GM23338 (cell line): ENCODE results near the gene GOLGA1. TPM values are rescaled to one million over a fixed set of nuclear protein-coding genes. Genes with fewer than 3 reads are reported as not detected.
A peak's percentile ranks its signal among the peaks of the same experiment; 100 is the strongest.

ENCODE experiments used
- ATAC-seq: fragments of 200-7000 bp; cut with Tn5 transposase; 3 replicates; pipeline ENCODE4 v1.9.1; 2020
- DNase-seq: peaks from one replicate; pipeline ENCODE4 v3.0.0-alpha.2; 2015; ENCODE audit warnings: low spot score
- H2AFZ ChIP-seq: fragments of 200-600 bp; sonication (generic); 2 replicates; pipeline ENCODE4 v1.8.0; 2016; ENCODE audit warnings: antibody characterized with exemption, mild to moderate bottlenecking, moderate library complexity
- H3F3A ChIP-seq: fragments of 200-600 bp; sonication (generic); replicated peaks from 2 replicates; pipeline ENCODE4 v1.8.0; 2017; ENCODE audit warnings: antibody characterized with exemption, mixed run types, low read depth
- H3K27ac ChIP-seq: fragments of 200-600 bp; sonication (generic); 2 replicates; pipeline ENCODE4 v1.6.1; 2016; ENCODE audit warnings: low read depth
- H3K27me3 ChIP-seq: fragments of 200-600 bp; sonication (generic); 2 replicates; pipeline ENCODE4 v1.8.0; 2016; ENCODE audit warnings: mild to moderate bottlenecking, mixed run types, moderate library complexity; ENCODE audit not compliant: insufficient read depth
- H3K36me3 ChIP-seq: fragments of 200-600 bp; sonication (generic); 2 replicates; pipeline ENCODE4 v1.8.0; 2016; ENCODE audit warnings: mild to moderate bottlenecking; ENCODE audit not compliant: insufficient read depth
- H3K4me1 ChIP-seq: fragments of 200-600 bp; sonication (generic); 2 replicates; pipeline ENCODE4 v1.8.0; 2016; ENCODE audit warnings: mild to moderate bottlenecking, moderate library complexity; ENCODE audit not compliant: insufficient read depth
- H3K4me2 ChIP-seq: fragments of 200-600 bp; sonication (generic); 2 replicates; pipeline ENCODE4 v1.7.1; 2017; ENCODE audit warnings: mixed run types
- H3K4me3 ChIP-seq: fragments of 200-600 bp; sonication (generic); 2 replicates; pipeline ENCODE4 v1.6.1; 2016; ENCODE audit warnings: mixed run types
- H3K79me2 ChIP-seq: fragments of 200-600 bp; sonication (generic); replicated peaks from 2 replicates; pipeline ENCODE4 v1.8.0; 2017; ENCODE audit warnings: mild to moderate bottlenecking; ENCODE audit not compliant: insufficient read depth
- H3K9me2 ChIP-seq: fragments of 200-600 bp; sonication (generic); 2 replicates; pipeline ENCODE4 v1.8.0; 2017; ENCODE audit not compliant: insufficient read depth
- H4K20me1 ChIP-seq: fragments of 200-600 bp; sonication (generic); replicated peaks from 2 replicates; pipeline ENCODE4 v1.8.0; 2017; ENCODE audit warnings: mild to moderate bottlenecking; ENCODE audit not compliant: insufficient read depth
- H3K27ac Mint-ChIP-seq: 2 replicates; pipeline ENCODE4 v1.8.0; 2020; ENCODE audit warnings: inconsistent platforms, mild to moderate bottlenecking, moderate library complexity, mixed read lengths
- H3K27me3 Mint-ChIP-seq: 3 replicates; pipeline ENCODE4 v1.8.0; 2022; ENCODE audit warnings: low read depth, mild to moderate bottlenecking, moderate library complexity, mixed read lengths, inconsistent platforms; ENCODE audit not compliant: insufficient read depth, poor library complexity
- H3K36me3 Mint-ChIP-seq: 3 replicates; pipeline ENCODE4 v1.8.0; 2021; ENCODE audit warnings: low read depth, mild to moderate bottlenecking, inconsistent platforms, moderate library complexity, mixed read lengths
- H3K4me1 Mint-ChIP-seq: 3 replicates; pipeline ENCODE4 v1.8.0; 2020; ENCODE audit warnings: mild to moderate bottlenecking, inconsistent platforms, mixed read lengths
- H3K4me3 Mint-ChIP-seq: 3 replicates; pipeline ENCODE4 v1.8.0; 2021; ENCODE audit warnings: moderate library complexity, mild to moderate bottlenecking, inconsistent platforms, mixed read lengths
- H3K9me3 Mint-ChIP-seq: 3 replicates; pipeline ENCODE4 v1.8.0; 2020; ENCODE audit warnings: moderate library complexity, mild to moderate bottlenecking, inconsistent platforms, mixed read lengths
- EZH2 ChIP-seq: fragments of 200-600 bp; sonication (generic); IDR thresholded peaks from one replicate; pipeline ENCODE4 v1.8.0; 2017; ENCODE audit warnings: antibody characterized with exemption, mild to moderate bottlenecking, low read depth; ENCODE audit not compliant: unreplicated experiment
- EZH2phosphoT487 ChIP-seq: fragments of 200-600 bp; sonication (generic); IDR thresholded peaks from one replicate; pipeline ENCODE4 v1.8.1; 2018; ENCODE audit warnings: antibody characterized with exemption; ENCODE audit not compliant: unreplicated experiment
- JUNB ChIP-seq: IDR thresholded peaks from one replicate; pipeline ENCODE4 v1.6.1; 2016; ENCODE audit warnings: antibody characterized with exemption; ENCODE audit not compliant: unreplicated experiment
- ZNF114 ChIP-seq: fragments of 250-450 bp; sonication (Bioruptor Pico); IDR thresholded peaks from 2 replicates; pipeline ENCODE4 v1.5.0; 2020; ENCODE audit warnings: mild to moderate bottlenecking, moderate library complexity
- ZNF331 ChIP-seq: fragments of 250-450 bp; sonication (Bioruptor Pico); IDR thresholded peaks from 2 replicates; pipeline ENCODE4 v1.5.0; 2020; ENCODE audit warnings: low read depth, mild to moderate bottlenecking, moderate library complexity
- polyA plus RNA-seq: library from polyadenylated mRNA; unstranded; fragments of >200 nt; fragmentation: Nextera tagmentation; extraction: Ambion mirVana; gene quantifications from 2 replicates; pipeline ENCODE4 v1.2.1, GENCODE V29; 2016
- total RNA-seq: library from RNA; depleted of rRNA; stranded (reverse); fragments of >200 nt; shearing (Covaris generic); gene quantifications from 2 replicates; pipeline ENCODE4 v1.2.3, GENCODE V29; 2014
- TF ChIP-seq, protein P1 (sequence below): IDR thresholded peaks from one replicate; pipeline ENCODE4 v1.6.1; 2018; ENCODE audit warnings: antibody characterized with exemption; ENCODE audit not compliant: unreplicated experiment
- TF ChIP-seq, protein P2 (sequence below): fragments of 250-450 bp; sonication (Bioruptor Pico); IDR thresholded peaks from 2 replicates; pipeline ENCODE4 v1.5.0; 2020; ENCODE audit warnings: mild to moderate bottlenecking, moderate library complexity
- TF ChIP-seq, protein P3 (sequence below): IDR thresholded peaks from 2 replicates; pipeline ENCODE4 v1.6.1; 2016; ENCODE audit warnings: antibody characterized with exemption

GOLGA1 gene
- total and polyA plus RNA-seq, 2 experiments from 2014 or later = 6.1 to 8.0 TPM

DNA sequence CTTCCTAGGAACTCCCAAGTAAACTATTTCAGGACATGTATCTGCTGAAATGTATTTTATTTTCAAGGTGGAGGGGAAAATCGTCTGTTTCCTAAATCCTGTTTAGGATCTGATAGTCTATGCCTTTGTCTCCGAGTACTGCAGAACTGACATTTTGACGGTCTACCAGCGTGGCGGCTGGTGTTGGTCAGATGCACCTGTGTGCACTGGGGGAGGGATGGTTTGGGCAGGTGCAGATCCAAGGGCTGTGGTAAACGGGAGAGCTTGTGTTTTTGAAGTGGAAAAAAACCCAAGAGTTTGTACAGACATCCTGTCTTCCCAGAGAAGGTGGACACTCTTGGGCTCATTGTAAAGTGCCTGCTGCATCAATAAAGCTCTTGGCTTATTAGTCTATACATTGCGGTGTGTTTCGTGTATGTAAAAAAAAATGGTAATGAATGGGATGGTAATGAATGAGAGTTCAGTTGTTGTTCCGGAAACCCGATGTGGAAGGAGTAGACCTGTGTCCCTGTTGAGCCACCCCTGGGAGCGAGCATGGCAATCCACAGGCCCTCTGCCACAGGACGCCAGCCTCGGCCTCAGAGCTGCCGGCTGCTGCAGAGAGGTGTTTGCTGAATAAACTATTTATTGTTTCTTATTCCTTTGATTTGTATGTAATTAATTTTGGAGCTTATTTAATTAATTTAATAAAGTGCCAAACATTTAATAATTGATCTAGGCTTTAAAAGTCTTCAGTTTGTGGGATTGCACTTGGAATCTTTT, 63.7 kb downstream of the GOLGA1 start:
- H4K20me1 ChIP-seq = peaks cover 28% of the 10 kb centered on the region
- no peaks in the 10 kb centered on the region for H3K27me3 ChIP-seq
- H2AFZ ChIP-seq = no peak overlapping the region
- Mint-ChIP-seq H3K27me3 (peaks cover 5% of the 10 kb centered on the region), H3K4me1 (peaks cover 57% of the 10 kb centered on the region), H3K9me3 (no peaks in the 10 kb centered on the region), H3K36me3 (peaks cover 54% of the 10 kb centered on the region), H3K27ac (peak overlapping the region; percentile 45), H3K4me3 (no peak overlapping the region)
- peaks cover 31% of the 10 kb centered on the region for H3K4me1 ChIP-seq
- TF ChIP-seq ZNF331 (CRISPR knock-in tag) = no peak
- no peak for TF ChIP-seq JUNB
- H3K36me3 ChIP-seq = peaks cover 5% of the 10 kb centered on the region
- H3K9me2 ChIP-seq = no peaks in the 10 kb centered on the region
- H3K27ac ChIP-seq = peak overlapping the region; percentile 84; the same call in 1 of the 2 replicates
- no peak for DNase-seq
- H3K4me2 ChIP-seq = no peak overlapping the region
- peaks cover 30% of the 10 kb centered on the region for H3K79me2 ChIP-seq
- ATAC-seq = no peak
- no peak overlapping the region for H3K4me3 ChIP-seq
- H3F3A ChIP-seq = peaks cover 43% of the 10 kb centered on the region

DNA sequence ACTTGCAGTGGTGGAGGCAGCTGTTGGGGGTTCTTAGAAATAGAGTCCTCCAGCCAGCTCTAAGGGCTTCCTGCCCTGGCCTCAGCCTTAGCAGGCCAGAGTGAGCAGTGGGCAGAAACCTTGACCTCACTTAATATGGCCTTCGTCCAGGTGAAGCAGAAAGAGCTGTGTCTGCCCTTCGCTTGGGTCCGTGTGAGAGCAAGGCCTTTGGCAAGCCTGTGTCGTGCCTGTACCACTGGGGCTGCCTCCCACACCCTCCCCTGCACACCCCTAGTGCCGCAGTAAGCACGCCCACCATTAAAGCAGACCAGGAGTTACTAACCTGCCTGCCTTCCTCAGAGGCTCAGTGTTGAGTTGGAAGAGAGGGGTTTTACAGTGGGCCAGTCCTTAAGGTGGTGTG, 65.4 kb downstream of the GOLGA1 start:
- H3K27me3 Mint-ChIP-seq = peaks cover 1% of the 10 kb centered on the region
- no peak overlapping the region for H3K27ac ChIP-seq
- no peak overlapping the region for H3K4me2 ChIP-seq
- peaks cover 56% of the 10 kb centered on the region for H3K4me1 Mint-ChIP-seq
- H3F3A ChIP-seq = peaks cover 37% of the 10 kb centered on the region
- H4K20me1 ChIP-seq = peaks cover 45% of the 10 kb centered on the region
- H3K36me3 ChIP-seq = peaks cover 5% of the 10 kb centered on the region
- H3K9me3 Mint-ChIP-seq = no peaks in the 10 kb centered on the region
- H3K4me3 ChIP-seq = no peak overlapping the region
- H3K36me3 Mint-ChIP-seq = peaks cover 64% of the 10 kb centered on the region
- H2AFZ ChIP-seq = no peak overlapping the region
- ATAC-seq (no peak), DNase-seq (no peak)
- peaks cover 25% of the 10 kb centered on the region for H3K4me1 ChIP-seq
- H3K4me3 Mint-ChIP-seq = no peak overlapping the region
- H3K27ac Mint-ChIP-seq = no peak overlapping the region
- H3K27me3 ChIP-seq = no peaks in the 10 kb centered on the region
- no peaks in the 10 kb centered on the region for H3K9me2 ChIP-seq
- peaks cover 47% of the 10 kb centered on the region for H3K79me2 ChIP-seq
- TF ChIP-seq EZH2 (no peak), ZNF114 (CRISPR knock-in tag) (no peak), EZH2phosphoT487 (no peak), JUNB (no peak)
- TF ChIP-seq, protein P1, sequence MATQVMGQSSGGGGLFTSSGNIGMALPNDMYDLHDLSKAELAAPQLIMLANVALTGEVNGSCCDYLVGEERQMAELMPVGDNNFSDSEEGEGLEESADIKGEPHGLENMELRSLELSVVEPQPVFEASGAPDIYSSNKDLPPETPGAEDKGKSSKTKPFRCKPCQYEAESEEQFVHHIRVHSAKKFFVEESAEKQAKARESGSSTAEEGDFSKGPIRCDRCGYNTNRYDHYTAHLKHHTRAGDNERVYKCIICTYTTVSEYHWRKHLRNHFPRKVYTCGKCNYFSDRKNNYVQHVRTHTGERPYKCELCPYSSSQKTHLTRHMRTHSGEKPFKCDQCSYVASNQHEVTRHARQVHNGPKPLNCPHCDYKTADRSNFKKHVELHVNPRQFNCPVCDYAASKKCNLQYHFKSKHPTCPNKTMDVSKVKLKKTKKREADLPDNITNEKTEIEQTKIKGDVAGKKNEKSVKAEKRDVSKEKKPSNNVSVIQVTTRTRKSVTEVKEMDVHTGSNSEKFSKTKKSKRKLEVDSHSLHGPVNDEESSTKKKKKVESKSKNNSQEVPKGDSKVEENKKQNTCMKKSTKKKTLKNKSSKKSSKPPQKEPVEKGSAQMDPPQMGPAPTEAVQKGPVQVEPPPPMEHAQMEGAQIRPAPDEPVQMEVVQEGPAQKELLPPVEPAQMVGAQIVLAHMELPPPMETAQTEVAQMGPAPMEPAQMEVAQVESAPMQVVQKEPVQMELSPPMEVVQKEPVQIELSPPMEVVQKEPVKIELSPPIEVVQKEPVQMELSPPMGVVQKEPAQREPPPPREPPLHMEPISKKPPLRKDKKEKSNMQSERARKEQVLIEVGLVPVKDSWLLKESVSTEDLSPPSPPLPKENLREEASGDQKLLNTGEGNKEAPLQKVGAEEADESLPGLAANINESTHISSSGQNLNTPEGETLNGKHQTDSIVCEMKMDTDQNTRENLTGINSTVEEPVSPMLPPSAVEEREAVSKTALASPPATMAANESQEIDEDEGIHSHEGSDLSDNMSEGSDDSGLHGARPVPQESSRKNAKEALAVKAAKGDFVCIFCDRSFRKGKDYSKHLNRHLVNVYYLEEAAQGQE = no peak
- TF ChIP-seq, protein P2, sequence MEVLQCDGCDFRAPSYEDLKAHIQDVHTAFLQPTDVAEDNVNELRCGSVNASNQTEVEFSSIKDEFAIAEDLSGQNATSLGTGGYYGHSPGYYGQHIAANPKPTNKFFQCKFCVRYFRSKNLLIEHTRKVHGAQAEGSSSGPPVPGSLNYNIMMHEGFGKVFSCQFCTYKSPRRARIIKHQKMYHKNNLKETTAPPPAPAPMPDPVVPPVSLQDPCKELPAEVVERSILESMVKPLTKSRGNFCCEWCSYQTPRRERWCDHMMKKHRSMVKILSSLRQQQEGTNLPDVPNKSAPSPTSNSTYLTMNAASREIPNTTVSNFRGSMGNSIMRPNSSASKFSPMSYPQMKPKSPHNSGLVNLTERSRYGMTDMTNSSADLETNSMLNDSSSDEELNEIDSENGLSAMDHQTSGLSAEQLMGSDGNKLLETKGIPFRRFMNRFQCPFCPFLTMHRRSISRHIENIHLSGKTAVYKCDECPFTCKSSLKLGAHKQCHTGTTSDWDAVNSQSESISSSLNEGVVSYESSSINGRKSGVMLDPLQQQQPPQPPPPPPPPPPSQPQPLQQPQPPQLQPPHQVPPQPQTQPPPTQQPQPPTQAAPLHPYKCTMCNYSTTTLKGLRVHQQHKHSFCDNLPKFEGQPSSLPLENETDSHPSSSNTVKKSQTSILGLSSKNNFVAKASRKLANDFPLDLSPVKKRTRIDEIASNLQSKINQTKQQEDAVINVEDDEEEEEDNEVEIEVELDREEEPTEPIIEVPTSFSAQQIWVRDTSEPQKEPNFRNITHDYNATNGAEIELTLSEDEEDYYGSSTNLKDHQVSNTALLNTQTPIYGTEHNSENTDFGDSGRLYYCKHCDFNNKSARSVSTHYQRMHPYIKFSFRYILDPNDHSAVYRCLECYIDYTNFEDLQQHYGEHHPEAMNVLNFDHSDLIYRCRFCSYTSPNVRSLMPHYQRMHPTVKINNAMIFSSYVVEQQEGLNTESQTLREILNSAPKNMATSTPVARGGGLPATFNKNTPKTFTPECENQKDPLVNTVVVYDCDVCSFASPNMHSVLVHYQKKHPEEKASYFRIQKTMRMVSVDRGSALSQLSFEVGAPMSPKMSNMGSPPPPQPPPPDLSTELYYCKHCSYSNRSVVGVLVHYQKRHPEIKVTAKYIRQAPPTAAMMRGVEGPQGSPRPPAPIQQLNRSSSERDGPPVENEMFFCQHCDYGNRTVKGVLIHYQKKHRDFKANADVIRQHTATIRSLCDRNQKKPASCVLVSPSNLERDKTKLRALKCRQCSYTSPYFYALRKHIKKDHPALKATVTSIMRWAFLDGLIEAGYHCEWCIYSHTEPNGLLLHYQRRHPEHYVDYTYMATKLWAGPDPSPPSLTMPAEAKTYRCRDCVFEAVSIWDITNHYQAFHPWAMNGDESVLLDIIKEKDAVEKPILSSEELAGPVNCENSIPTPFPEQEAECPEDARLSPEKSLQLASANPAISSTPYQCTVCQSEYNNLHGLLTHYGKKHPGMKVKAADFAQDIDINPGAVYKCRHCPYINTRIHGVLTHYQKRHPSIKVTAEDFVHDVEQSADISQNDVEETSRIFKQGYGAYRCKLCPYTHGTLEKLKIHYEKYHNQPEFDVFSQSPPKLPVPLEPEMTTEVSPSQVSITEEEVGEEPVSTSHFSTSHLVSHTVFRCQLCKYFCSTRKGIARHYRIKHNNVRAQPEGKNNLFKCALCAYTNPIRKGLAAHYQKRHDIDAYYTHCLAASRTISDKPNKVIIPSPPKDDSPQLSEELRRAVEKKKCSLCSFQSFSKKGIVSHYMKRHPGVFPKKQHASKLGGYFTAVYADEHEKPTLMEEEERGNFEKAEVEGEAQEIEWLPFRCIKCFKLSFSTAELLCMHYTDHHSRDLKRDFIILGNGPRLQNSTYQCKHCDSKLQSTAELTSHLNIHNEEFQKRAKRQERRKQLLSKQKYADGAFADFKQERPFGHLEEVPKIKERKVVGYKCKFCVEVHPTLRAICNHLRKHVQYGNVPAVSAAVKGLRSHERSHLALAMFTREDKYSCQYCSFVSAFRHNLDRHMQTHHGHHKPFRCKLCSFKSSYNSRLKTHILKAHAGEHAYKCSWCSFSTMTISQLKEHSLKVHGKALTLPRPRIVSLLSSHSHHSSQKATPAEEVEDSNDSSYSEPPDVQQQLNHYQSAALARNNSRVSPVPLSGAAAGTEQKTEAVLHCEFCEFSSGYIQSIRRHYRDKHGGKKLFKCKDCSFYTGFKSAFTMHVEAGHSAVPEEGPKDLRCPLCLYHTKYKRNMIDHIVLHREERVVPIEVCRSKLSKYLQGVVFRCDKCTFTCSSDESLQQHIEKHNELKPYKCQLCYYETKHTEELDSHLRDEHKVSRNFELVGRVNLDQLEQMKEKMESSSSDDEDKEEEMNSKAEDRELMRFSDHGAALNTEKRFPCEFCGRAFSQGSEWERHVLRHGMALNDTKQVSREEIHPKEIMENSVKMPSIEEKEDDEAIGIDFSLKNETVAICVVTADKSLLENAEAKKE = no peak
- TF ChIP-seq, protein P3, sequence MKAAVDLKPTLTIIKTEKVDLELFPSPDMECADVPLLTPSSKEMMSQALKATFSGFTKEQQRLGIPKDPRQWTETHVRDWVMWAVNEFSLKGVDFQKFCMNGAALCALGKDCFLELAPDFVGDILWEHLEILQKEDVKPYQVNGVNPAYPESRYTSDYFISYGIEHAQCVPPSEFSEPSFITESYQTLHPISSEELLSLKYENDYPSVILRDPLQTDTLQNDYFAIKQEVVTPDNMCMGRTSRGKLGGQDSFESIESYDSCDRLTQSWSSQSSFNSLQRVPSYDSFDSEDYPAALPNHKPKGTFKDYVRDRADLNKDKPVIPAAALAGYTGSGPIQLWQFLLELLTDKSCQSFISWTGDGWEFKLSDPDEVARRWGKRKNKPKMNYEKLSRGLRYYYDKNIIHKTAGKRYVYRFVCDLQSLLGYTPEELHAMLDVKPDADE = no peak
